Kidney (tissue), 14 donors: ENCODE measurements around the gene CIPC. TPM values are rescaled to one million over a fixed set of nuclear protein-coding genes. Genes with fewer than 3 reads are reported as not detected.

Experiments used
- DNase-seq, 5 donors: peaks; one replicate each; pipeline ENCODE4 v3.0.0-alpha.2; 2013 to 2020
- FAIRE-seq: peaks from 2 replicates; lab custom pipeline; 2012; peaks lifted over from hg19 to GRCh38; lab: Jason Lieb, UNC
- H3K27ac ChIP-seq, 2 donors: one replicate each; pipeline ENCODE4 v1.7.0; 2013; ENCODE audit warnings: low read depth in 2 of 2, low read length in 2 of 2, inconsistent platforms in 1 of 2
- H3K27me3 ChIP-seq: one replicate; pipeline ENCODE4 v1.7.1; 2013; ENCODE audit warnings: low read length, inconsistent platforms; ENCODE audit not compliant: control insufficient read depth, insufficient read depth
- H3K36me3 ChIP-seq, 3 donors: one replicate each; pipeline versions ENCODE4 v1.7.0 to v1.7.1; 2013; ENCODE audit warnings: low read length in 3 of 3, control low read depth in 1 of 3, inconsistent platforms in 1 of 3; ENCODE audit not compliant: insufficient read depth in 3 of 3, control insufficient read depth in 2 of 3
- H3K4me1 ChIP-seq, 3 donors: one replicate each; pipeline versions ENCODE4 v1.7.0 to v1.7.1; 2013; ENCODE audit warnings: low read length in 3 of 3, inconsistent platforms in 1 of 3, low read depth in 1 of 3; ENCODE audit not compliant: control insufficient read depth in 2 of 3, insufficient read depth in 2 of 3
- H3K4me3 ChIP-seq, 3 donors: one replicate each; pipeline versions ENCODE4 v1.7.0 to v1.8.1; 2013; ENCODE audit warnings: low read length in 3 of 3, control low read depth in 1 of 3, inconsistent platforms in 1 of 3
- H3K9ac ChIP-seq, 3 donors: one replicate each; pipeline versions ENCODE4 v1.7.0 to v1.7.1; 2013; ENCODE audit warnings: low read length in 3 of 3, control low read depth in 1 of 3, inconsistent platforms in 1 of 3
- H3K9me3 ChIP-seq, 3 donors: one replicate each; pipeline versions ENCODE4 v1.7.0 to v1.7.1; 2013; ENCODE audit warnings: low read length in 3 of 3, control low read depth in 1 of 3, inconsistent platforms in 1 of 3; ENCODE audit not compliant: control insufficient read depth in 2 of 3, insufficient read depth in 1 of 3
- intact Hi-C: fragments of 100-400 bp; cut with DNase I; formaldehyde crosslinking; loops from one replicate; pipeline ENCODE4 v1.11.1; 2022
- polyA plus RNA-seq: library from polyadenylated mRNA; stranded (reverse); fragments of 350-450 nt; fragmentation: Illumina TruSeq; extraction: RNeasy Lipid Tissue Mini Kit (QIAGEN cat#74804); gene quantifications from one replicate; pipeline ENCODE4 v1.2.3, GENCODE V29; 2014; ENCODE audit warnings: low read depth, low replicate concordance; ENCODE audit not compliant: insufficient read depth
- total RNA-seq: library from RNA; stranded (reverse); fragmentation: NEBNext Ultra II Directional; extraction: Animal tissue kit (Norgen Biotek cat#: 25700); gene quantifications from one replicate; pipeline ENCODE4 v1.2.1, GENCODE V29; 2021
- TF ChIP-seq, protein P1 (sequence below): IDR thresholded peaks from 3 replicates; pipeline ENCODE4 v1.5.1; 2012; ENCODE audit warnings: mild to moderate bottlenecking, moderate library complexity, borderline replicate concordance; ENCODE audit not compliant: insufficient read depth; ENCODE audit errors: extremely low read depth
- donor health status: control.
- donor health status: control.
- donor health status: control.
- donor health status: control.
- donor health status: control.
- donor health status: DM: yes; HTN: yes; CAD: no.
- donor health status: Normal renal cell carcinoma (clear cell type).

Gene CIPC
- total and polyA plus RNA-seq, 2 donors from 2014 or later: 12.8 to 23.5 TPM

DNA sequence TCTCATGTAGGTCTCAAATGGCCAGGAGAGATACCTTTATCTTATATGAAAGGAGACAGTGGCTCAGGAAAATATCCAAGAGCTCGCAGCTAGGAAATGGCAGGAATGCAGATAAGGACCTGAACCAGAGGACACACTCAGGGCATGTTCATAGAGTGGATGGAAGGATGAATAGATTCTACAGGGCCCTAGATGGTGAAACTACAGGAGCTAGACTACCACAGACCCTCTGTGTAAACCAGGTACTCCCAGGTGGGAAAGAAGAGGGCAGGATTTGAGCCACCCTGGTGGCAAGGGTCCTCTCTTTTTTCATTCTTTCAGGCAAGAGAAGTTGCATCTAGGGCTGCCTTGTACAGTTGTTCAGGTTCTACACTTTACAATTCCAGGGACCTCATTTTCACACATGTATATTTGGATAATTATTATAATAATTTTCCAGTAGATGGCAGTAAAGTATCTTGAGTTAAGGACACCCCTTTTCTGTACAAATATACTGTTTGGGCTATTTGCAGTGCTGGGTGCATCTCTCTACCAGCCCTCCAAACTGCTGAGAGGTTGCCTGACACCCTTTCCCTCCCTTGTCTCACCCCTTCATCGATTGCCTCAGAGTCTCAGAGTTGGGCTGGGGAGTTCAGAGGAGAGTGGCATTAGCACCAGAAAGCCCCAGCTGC lies 54.0 kb downstream of the CIPC start:
- Histone ChIP-seq H3K36me3 (no peaks in the 10 kb centered on the region), H3K27ac (no peak overlapping the region), H3K27me3 (no peaks in the 10 kb centered on the region), H3K9ac (no peak overlapping the region), H3K4me3 (no peak overlapping the region), H3K4me1 (no peaks in the 10 kb centered on the region), H3K9me3 (no peaks in the 10 kb centered on the region)
- no peak for FAIRE-seq
- intact Hi-C loops: no loop called here
- TF ChIP-seq, protein P1, sequence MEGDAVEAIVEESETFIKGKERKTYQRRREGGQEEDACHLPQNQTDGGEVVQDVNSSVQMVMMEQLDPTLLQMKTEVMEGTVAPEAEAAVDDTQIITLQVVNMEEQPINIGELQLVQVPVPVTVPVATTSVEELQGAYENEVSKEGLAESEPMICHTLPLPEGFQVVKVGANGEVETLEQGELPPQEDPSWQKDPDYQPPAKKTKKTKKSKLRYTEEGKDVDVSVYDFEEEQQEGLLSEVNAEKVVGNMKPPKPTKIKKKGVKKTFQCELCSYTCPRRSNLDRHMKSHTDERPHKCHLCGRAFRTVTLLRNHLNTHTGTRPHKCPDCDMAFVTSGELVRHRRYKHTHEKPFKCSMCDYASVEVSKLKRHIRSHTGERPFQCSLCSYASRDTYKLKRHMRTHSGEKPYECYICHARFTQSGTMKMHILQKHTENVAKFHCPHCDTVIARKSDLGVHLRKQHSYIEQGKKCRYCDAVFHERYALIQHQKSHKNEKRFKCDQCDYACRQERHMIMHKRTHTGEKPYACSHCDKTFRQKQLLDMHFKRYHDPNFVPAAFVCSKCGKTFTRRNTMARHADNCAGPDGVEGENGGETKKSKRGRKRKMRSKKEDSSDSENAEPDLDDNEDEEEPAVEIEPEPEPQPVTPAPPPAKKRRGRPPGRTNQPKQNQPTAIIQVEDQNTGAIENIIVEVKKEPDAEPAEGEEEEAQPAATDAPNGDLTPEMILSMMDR: no peak
- no peak for DNase-seq

DNA sequence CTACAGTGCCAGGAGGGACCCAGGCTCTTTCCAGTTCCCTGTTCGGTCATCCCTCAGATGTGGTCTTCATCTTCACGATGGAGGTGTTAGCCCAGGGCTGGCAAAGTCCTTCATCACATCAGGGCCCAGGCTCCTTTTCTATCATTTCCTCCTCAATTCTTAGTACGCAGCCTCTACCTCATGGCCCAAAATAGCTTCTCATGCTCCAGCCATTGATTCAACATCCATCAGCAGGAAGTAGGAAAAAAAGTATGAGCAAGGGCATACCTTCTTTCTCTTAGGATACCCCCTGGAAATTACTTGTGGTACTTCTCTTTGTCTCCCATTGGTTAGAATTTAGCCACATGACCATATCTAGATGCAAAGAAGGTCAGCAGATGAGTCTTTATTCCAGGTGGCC lies 55.7 kb downstream of the CIPC start:
- Histone ChIP-seq H3K27ac (no peak overlapping the region), H3K36me3 (no peaks in the 10 kb centered on the region), H3K4me1 (no peaks in the 10 kb centered on the region), H3K9ac (no peak overlapping the region), H3K4me3 (no peak overlapping the region), H3K9me3 (peaks cover 0 to 1% (median 0%) of the 10 kb centered on the region in 3 donors), H3K27me3 (peaks cover 3% of the 10 kb centered on the region)
- TF ChIP-seq, protein P1: no peak
- FAIRE-seq (no peak), DNase-seq (no peak)
- intact Hi-C loops: no loop called here

DNA sequence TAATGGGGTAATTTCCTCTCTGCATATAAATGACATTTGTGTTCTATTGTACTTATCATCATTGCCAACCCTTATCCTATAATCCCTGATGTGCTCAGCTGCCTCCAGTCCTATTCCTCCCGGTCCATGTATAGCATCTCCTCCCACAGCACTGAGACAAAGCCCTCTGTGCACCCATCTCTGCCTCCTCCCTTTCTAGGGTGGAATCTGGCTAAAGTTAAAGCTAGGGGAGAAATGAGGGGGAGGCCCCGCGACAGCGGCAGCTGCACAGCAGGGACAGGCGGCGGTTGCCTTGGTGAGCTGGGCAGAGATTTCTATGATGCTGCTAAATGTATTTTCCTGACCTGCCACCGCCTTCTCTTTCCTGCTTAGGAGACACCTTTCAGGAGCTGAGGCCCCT lies 56.4 kb downstream of the CIPC start:
- Histone ChIP-seq H3K4me3 (no peak overlapping the region), H3K27me3 (peaks cover 3% of the 10 kb centered on the region), H3K9ac (no peak overlapping the region), H3K9me3 (peaks cover 0 to 1% (median 0%) of the 10 kb centered on the region in 3 donors), H3K4me1 (no peaks in the 10 kb centered on the region), H3K27ac (no peak overlapping the region), H3K36me3 (no peaks in the 10 kb centered on the region)
- FAIRE-seq (no peak), DNase-seq (no peak)
- intact Hi-C loops: no loop called here
- TF ChIP-seq, protein P1: no peak
